Ascending aorta (tissue), 2 donors: Measurements from ENCODE around the gene TRANK1. TPM values are rescaled to one million over a fixed set of nuclear protein-coding genes. Genes with fewer than 3 reads are reported as not detected.

Source experiments
- DNase-seq, 2 donors: peaks; one replicate each; pipeline ENCODE4 v3.0.0-alpha.2; 2019; ENCODE audit warnings: low spot score in 2 of 2
- H3K27ac ChIP-seq, 2 donors: fragments of 200-600 bp; sonication (generic); one replicate each; pipeline ENCODE4 v1.5.1; 2016 to 2017; ENCODE audit warnings: mild to moderate bottlenecking in 1 of 2
- H3K27me3 ChIP-seq: fragments of 200-600 bp; sonication (generic); one replicate; pipeline ENCODE4 v1.5.1; 2017
- H3K36me3 ChIP-seq, 2 donors: fragments of 200-600 bp; sonication (generic); one replicate each; pipeline ENCODE4 v1.5.1; 2016
- H3K4me1 ChIP-seq, 2 donors: fragments of 200-600 bp; sonication (generic); one replicate each; pipeline ENCODE4 v1.5.1; 2016 to 2017; ENCODE audit warnings: mild to moderate bottlenecking in 1 of 2
- H3K4me3 ChIP-seq, 2 donors: fragments of 200-600 bp; sonication (generic); one replicate each; pipeline ENCODE4 v1.5.1; 2016 to 2017; ENCODE audit warnings: mild to moderate bottlenecking in 1 of 2
- H3K9me3 ChIP-seq, 2 donors: fragments of 200-600 bp; sonication (generic); one replicate each; pipeline ENCODE4 v1.5.1; 2016
- CTCF ChIP-seq, 3 experiments: fragments of 200-600 bp in 2 of 3; fragments of 450-650 bp in 1 of 3; sonication (generic) in 2 of 3; IDR thresholded peaks; one replicate each; pipeline ENCODE4 v1.5.1; 2016 to 2019; ENCODE audit warnings: antibody characterized with exemption in 3 of 3, mild to moderate bottlenecking in 1 of 3, moderate library complexity in 1 of 3
- intact Hi-C: fragments of 100-400 bp; cut with DNase I; formaldehyde crosslinking; loops from one replicate; pipeline ENCODE4 v1.15.1; 2023
- total RNA-seq: library from RNA; depleted of rRNA; stranded (reverse); fragments of >200 nt; gene quantifications from one replicate; pipeline ENCODE4 v1.1.0, GENCODE V29; 2016

TRANK1 gene
- total RNA-seq, 1 donor from 2014 or later: 14.8 TPM

- Histone ChIP-seq H3K9me3 (no peaks in the 10 kb centered on the region), H3K36me3 (no peaks in the 10 kb centered on the region), H3K4me1 (peaks cover 0 to 2% of the 10 kb centered on the region in 2 donors), H3K27ac (no peak overlapping the region), H3K4me3 (no peak overlapping the region), H3K27me3 (no peaks in the 10 kb centered on the region)
- no peak for TF ChIP-seq CTCF (IDR thresholded peaks at IDR 0.05)
- no peak for DNase-seq
- intact Hi-C loops: no loop called here
Measured at GRCh38 chr3:36928220-36928619, 16.6 kb downstream of the TRANK1 start.

GRCh38 chr3:36926292-36926897 is 18.5 kb downstream of the TRANK1 start:
- no peaks in the 10 kb centered on the region for H3K4me1 ChIP-seq
- no peaks in the 10 kb centered on the region for H3K36me3 ChIP-seq
- H3K27me3 ChIP-seq: no peaks in the 10 kb centered on the region
- H3K27ac ChIP-seq: no peak overlapping the region
- intact Hi-C loops: no loop called here
- H3K4me3 ChIP-seq: no peak overlapping the region
- no peaks in the 10 kb centered on the region for H3K9me3 ChIP-seq
- DNase-seq: no peak
- no peak for TF ChIP-seq CTCF (IDR thresholded peaks at IDR 0.05)

GRCh38 chr3:36924744-36925521 is 19.9 kb downstream of the TRANK1 start:
- no peak for TF ChIP-seq CTCF (IDR thresholded peaks at IDR 0.05)
- Histone ChIP-seq H3K4me1 (no peaks in the 10 kb centered on the region), H3K36me3 (no peaks in the 10 kb centered on the region), H3K4me3 (no peak overlapping the region), H3K9me3 (no peaks in the 10 kb centered on the region), H3K27ac (no peak overlapping the region), H3K27me3 (no peaks in the 10 kb centered on the region)
- intact Hi-C loops: no loop called here
- DNase-seq: no peak

GRCh38 chr3:36923981-36924743 is 20.7 kb downstream of the TRANK1 start:
- Histone ChIP-seq H3K27ac (no peak overlapping the region), H3K9me3 (no peaks in the 10 kb centered on the region), H3K4me3 (no peak overlapping the region), H3K4me1 (no peaks in the 10 kb centered on the region), H3K36me3 (no peaks in the 10 kb centered on the region), H3K27me3 (no peaks in the 10 kb centered on the region)
- DNase-seq: no peak
- intact Hi-C loops: no loop called here
- TF ChIP-seq CTCF (IDR thresholded peaks at IDR 0.05): no peak

GRCh38 chr3:36923523-36923943 is 21.3 kb downstream of the TRANK1 start:
- H3K36me3 ChIP-seq: no peaks in the 10 kb centered on the region
- no peaks in the 10 kb centered on the region for H3K9me3 ChIP-seq
- H3K27ac ChIP-seq: no peak overlapping the region
- H3K27me3 ChIP-seq: no peaks in the 10 kb centered on the region
- no peaks in the 10 kb centered on the region for H3K4me1 ChIP-seq
- no peak overlapping the region for H3K4me3 ChIP-seq
- TF ChIP-seq CTCF (IDR thresholded peaks at IDR 0.05): peak in 1 of 3 experiments; percentile 37
- intact Hi-C loops: no loop called here
- no peak for DNase-seq
